K562 (cell line): ENCODE results near the gene RBKS. TPM values are rescaled to one million over a fixed set of nuclear protein-coding genes. Genes with fewer than 3 reads are reported as not detected.

Experiments used
- ATAC-seq: fragments of 200-7000 bp; cut with Tn5 transposase; 3 replicates; pipeline ENCODE4 v1.9.1; 2020; ENCODE audit warnings: moderate library complexity
- BruUV-seq: library from RNA; stranded (reverse); fragments of 400-500 nt; replicated peaks from 2 replicates; lab custom pipeline; 2021; lab: Mats Ljungman, UMichigan
- CTCF ChIA-PET: fragments of 300-600 bp; formaldehyde crosslinking; extraction: SDS; loops from one replicate; lab custom pipeline; 2021; ENCODE audit warnings: low intra/inter-chr PET ratio; lab: Yijun Ruan, JAX
- POLR2A ChIA-PET: fragments of 300-600, 350-650 bp; sonication (Branson Sonifier 250); formaldehyde crosslinking; extraction: SDS; loops from one replicate; lab custom pipeline; 2021; ENCODE audit warnings: antibody characterized with exemption, inconsistent platforms; lab: Yijun Ruan, JAX
- DNase-seq, 4 experiments: peaks; one replicate each; pipeline versions ENCODE4 v3.0.0 to v3.0.0-alpha.2; 2011 to 2018; ENCODE audit warnings: low spot score in 3 of 4, mixed read lengths in 3 of 4; ENCODE audit errors: extremely low read depth in 1 of 4
- FAIRE-seq: peaks from 2 replicates; lab custom pipeline; 2011; peaks lifted over from hg19 to GRCh38; lab: Jason Lieb, UNC
- H2AFZ ChIP-seq: 2 replicates; pipeline ENCODE4 v1.6.0; 2011; ENCODE audit warnings: low read depth, low read length, control low read depth, inconsistent platforms
- H3K27ac ChIP-seq: fragments of 200-600 bp; 3 replicates; pipeline ENCODE4 v1.8.0; 2011; ENCODE audit warnings: low read depth, mild to moderate bottlenecking, control low read depth, inconsistent platforms, low read length, moderate library complexity, mixed read lengths; ENCODE audit errors: extremely low read depth
- H3K27me3 ChIP-seq, 2 experiments: fragments of 300-600 bp in 1 of 2; 2 replicates in 1 of 2; 3 replicates in 1 of 2; pipeline versions ENCODE4 v1.6.0 to v1.8.0; 2011; ENCODE audit warnings: inconsistent platforms in 2 of 2, low read length in 2 of 2, mild to moderate bottlenecking in 1 of 2, mixed read lengths in 1 of 2, moderate library complexity in 1 of 2; ENCODE audit not compliant: control insufficient read depth in 2 of 2, insufficient read depth in 2 of 2
- H3K36me3 ChIP-seq: fragments of 300-600 bp; 3 replicates; pipeline ENCODE4 v1.8.0; 2011; ENCODE audit warnings: mild to moderate bottlenecking, low read length, inconsistent platforms; ENCODE audit not compliant: control insufficient read depth, insufficient read depth
- H3K4me1 ChIP-seq, 2 experiments: fragments of 200-600 bp in 1 of 2; replicated peaks in 1 of 2; 2 replicates in 1 of 2; 3 replicates in 1 of 2; pipeline versions ENCODE4 v1.5.1 to v1.8.0; 2011; ENCODE audit warnings: inconsistent platforms in 2 of 2, low read length in 2 of 2, mild to moderate bottlenecking in 1 of 2, mixed read lengths in 1 of 2, moderate library complexity in 1 of 2; ENCODE audit not compliant: control insufficient read depth in 2 of 2, insufficient read depth in 2 of 2
- H3K4me2 ChIP-seq: 2 replicates; pipeline ENCODE4 v1.6.1; 2011; ENCODE audit warnings: low read length, control low read depth, inconsistent platforms, mixed read lengths; ENCODE audit not compliant: insufficient read depth
- H3K4me3 ChIP-seq: fragments of 200-600 bp; sonication (generic), shearing (Covaris generic); 2 replicates; pipeline ENCODE4 v1.5.1; 2016; ENCODE audit warnings: control low read depth, inconsistent platforms
- H3K79me2 ChIP-seq: fragments of 200-600 bp; 3 replicates; pipeline ENCODE4 v1.8.0; 2011; ENCODE audit warnings: low read length, inconsistent platforms; ENCODE audit not compliant: control insufficient read depth, insufficient read depth
- H3K9ac ChIP-seq, 2 experiments: 2 replicates each; pipeline versions ENCODE4 v1.6.0 to v1.6.1; 2011; ENCODE audit warnings: low read depth in 2 of 2, low read length in 2 of 2, control low read depth in 1 of 2, inconsistent platforms in 1 of 2, mild to moderate bottlenecking in 1 of 2, mixed read lengths in 1 of 2; ENCODE audit not compliant: insufficient read depth in 1 of 2
- H3K9me1 ChIP-seq: one replicate; pipeline ENCODE4 v1.6.0; 2011; ENCODE audit warnings: inconsistent platforms, mild to moderate bottlenecking, low read length, moderate library complexity; ENCODE audit not compliant: control insufficient read depth, insufficient read depth
- H3K9me3 ChIP-seq: replicated peaks from 2 replicates; pipeline ENCODE4 v1.5.1; 2011; ENCODE audit warnings: low read depth, low read length, inconsistent platforms; ENCODE audit not compliant: control insufficient read depth, insufficient read depth
- H4K20me1 ChIP-seq: replicated peaks from 2 replicates; pipeline ENCODE4 v1.6.1; 2011; ENCODE audit warnings: low read length, inconsistent platforms, mixed read lengths; ENCODE audit not compliant: control insufficient read depth, insufficient read depth
- ATF1 ChIP-seq, 2 experiments: fragments of 450-650 bp in 1 of 2; IDR thresholded peaks; 2 replicates each; pipeline ENCODE4 v1.6.1; 2016; ENCODE audit warnings: missing compliant biosample characterization in 1 of 2, missing genetic modification characterization in 1 of 2
- CEBPB ChIP-seq: fragments of 450-650 bp; IDR thresholded peaks from 2 replicates; pipeline ENCODE4 v1.6.1; 2016; ENCODE audit warnings: missing genetic modification characterization, missing compliant biosample characterization
- E2F5 ChIP-seq: sonication (generic); formaldehyde crosslinking; IDR thresholded peaks from 2 replicates; pipeline ENCODE4 v1.8.0; 2022; ENCODE audit warnings: mild to moderate bottlenecking, missing genetic modification reagents
- EP400 ChIP-seq: fragments of 450-650 bp; IDR thresholded peaks from 2 replicates; pipeline ENCODE4 v1.6.1; 2017; ENCODE audit warnings: antibody characterized with exemption, mild to moderate bottlenecking, moderate library complexity
- ETS1 ChIP-seq: conservative IDR thresholded peaks from 2 replicates; pipeline ENCODE4 v1.6.1; 2011; ENCODE audit warnings: low read depth, mild to moderate bottlenecking, low read length; ENCODE audit not compliant: control insufficient read depth
- FIP1L1 ChIP-seq: fragments of 200-400 bp; formaldehyde crosslinking; IDR thresholded peaks from 2 replicates; pipeline ENCODE4 v1.6.1; 2018; ENCODE audit warnings: mild to moderate bottlenecking, low read depth, low read length; ENCODE audit not compliant: poor library complexity, severe bottlenecking
- FOXJ2 ChIP-seq: fragments of 200-800 bp; sonication (Bioruptor generic); IDR thresholded peaks from 2 replicates; pipeline ENCODE4 v1.6.1; 2016; ENCODE audit warnings: missing genetic modification characterization, missing compliant biosample characterization
- KDM2B ChIP-seq: fragments of 250-450 bp; sonication (Bioruptor Pico); IDR thresholded peaks from 2 replicates; pipeline ENCODE4 v1.8.0; 2021; ENCODE audit warnings: mild to moderate bottlenecking, moderate library complexity
- LARP7 ChIP-seq: fragments of 450-650 bp; IDR thresholded peaks from 2 replicates; pipeline ENCODE4 v1.6.1; 2016
- MCM2 ChIP-seq: fragments of 450-650 bp; IDR thresholded peaks from 2 replicates; pipeline ENCODE4 v1.6.1; 2017; ENCODE audit warnings: low read depth, mild to moderate bottlenecking
- MEF2D ChIP-seq: conservative IDR thresholded peaks from 2 replicates; pipeline ENCODE4 v1.6.1; 2016; ENCODE audit warnings: low read depth, missing genetic modification characterization, missing compliant biosample characterization
- NCOR1 ChIP-seq: fragments of 450-650 bp; IDR thresholded peaks from 2 replicates; pipeline ENCODE4 v1.6.1; 2016; ENCODE audit warnings: mild to moderate bottlenecking, moderate library complexity
- NR0B1 ChIP-seq: fragments of 450-650 bp; IDR thresholded peaks from one replicate; pipeline ENCODE4 v1.6.1; 2018; ENCODE audit warnings: mild to moderate bottlenecking, moderate library complexity; ENCODE audit not compliant: partially characterized antibody
- NRF1 ChIP-seq, 2 experiments: fragments of 450-650 bp; IDR thresholded peaks in 1 of 2; conservative IDR thresholded peaks in 1 of 2; 2 replicates each; pipeline ENCODE4 v1.6.1; 2014; ENCODE audit warnings: mild to moderate bottlenecking in 2 of 2
- PRMT5 ChIP-seq: sonication (generic); formaldehyde crosslinking; IDR thresholded peaks from 2 replicates; pipeline ENCODE4 v1.5.0; 2020; ENCODE audit warnings: missing genetic modification reagents
- SIX5 ChIP-seq, 2 experiments: IDR thresholded peaks; 2 replicates each; pipeline ENCODE4 v1.6.1; 2011; ENCODE audit warnings: low read length in 2 of 2, borderline replicate concordance in 1 of 2, low read depth in 1 of 2, mild to moderate bottlenecking in 1 of 2, moderate library complexity in 1 of 2; ENCODE audit not compliant: insufficient read depth in 1 of 2
- ZNF253 ChIP-seq: fragments of 250-450 bp; sonication (Bioruptor Pico); conservative IDR thresholded peaks from 2 replicates; pipeline ENCODE4 v1.6.1; 2021; ENCODE audit warnings: mild to moderate bottlenecking
- WGBS: fragments of 100-300 bp; shearing (Covaris generic); methylation state at CpG from one replicate; pipeline ENCODE4 v1.1.6; 2016; ENCODE audit warnings: low coverage, mixed read lengths; ENCODE audit not compliant: insufficient coverage; ENCODE audit errors: missing lambda C conversion rate; 5-methylcytosine and 5-hydroxymethylcytosine counted together
- in situ Hi-C: fragments of 300-500 bp; cut with MboI; formaldehyde crosslinking; loops from 4 replicates; pipeline ENCODE4 v1.15.0; 2018; ENCODE audit warnings: inconsistent platforms, mixed read lengths
- intact Hi-C: fragments of 100-400 bp; cut with micrococcal nuclease; formaldehyde crosslinking; loops from 2 replicates; pipeline ENCODE4 v1.14.2; 2022
- polyA plus RNA-seq, 8 experiments: library from polyadenylated mRNA; depleted of rRNA in 4 of 8; stranded (reverse) in 5 of 8; unstranded in 3 of 8; fragments of >200 nt; fragmentation: Nextera tagmentation in 2 of 8; fragmentation: Illumina TruSeq in 1 of 8; extraction: Ambion mirVana in 2 of 8; extraction: Trizol in 1 of 8; gene quantifications; 2 replicates each; pipeline versions ENCODE4 v1.2.1 to v1.2.3, GENCODE V29; 2011 to 2014; ENCODE audit warnings: inconsistent platforms in 1 of 8, missing spikeins in 1 of 8
- total RNA-seq, 7 experiments: library from RNA; depleted of rRNA in 6 of 7; stranded (reverse); fragments of >200 nt in 6 of 7; fragmentation: Illumina TruSeq in 2 of 7; extraction: Trizol in 2 of 7; gene quantifications; 2 replicates each; pipeline versions ENCODE4 v1.2.1 to v1.2.3, GENCODE V29; 2011 to 2021; ENCODE audit warnings: low replicate concordance in 1 of 7
- TF ChIP-seq, protein P1 (sequence below): fragments of 450-650 bp; formaldehyde crosslinking; IDR thresholded peaks from 2 replicates; pipeline ENCODE4 v1.4.0; 2022; ENCODE audit warnings: mild to moderate bottlenecking, moderate library complexity

RBKS gene
- total and polyA plus RNA-seq, 9 of the 15 experiments (the other 6 are each of a cell fraction or from before 2014, with no cell fraction given) = 0.06 to 0.39 (median 0.19) TPM

- TF ChIP-seq MEF2D (tag) (no peak), E2F5 (CRISPR knock-in tag) (no peak), PRMT5 (no peak)
Measured at GRCh38 chr2:27747827-27748352, 142.3 kb downstream of the RBKS start (continued).

DNA sequence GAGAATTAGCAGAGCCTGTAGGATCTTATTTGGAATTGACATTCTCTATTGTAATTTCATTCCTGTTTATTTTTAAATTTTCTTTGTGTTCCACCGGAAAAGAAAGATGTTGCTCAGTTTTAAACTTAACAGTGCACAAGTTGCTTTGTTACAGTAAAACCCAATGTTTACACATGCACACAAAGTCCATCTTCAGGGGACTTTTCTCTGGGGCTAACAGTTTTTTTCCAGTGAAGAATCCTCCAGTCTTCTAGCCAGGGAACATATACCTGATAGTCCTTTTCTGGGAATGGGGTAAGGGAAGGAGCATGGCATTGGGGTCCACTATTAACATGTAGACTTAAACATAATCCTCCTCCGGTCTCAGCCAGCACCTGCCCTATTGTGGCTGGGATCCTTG is 143.9 kb downstream of the RBKS start:
- Histone ChIP-seq H3K27me3 (no peaks in the 10 kb centered on the region), H3K9me1 (no peaks in the 10 kb centered on the region), H2AFZ (no peak overlapping the region), H4K20me1 (no peaks in the 10 kb centered on the region), H3K36me3 (no peaks in the 10 kb centered on the region), H3K4me3 (no peak overlapping the region), H3K27ac (no peak overlapping the region), H3K4me2 (no peak overlapping the region), H3K79me2 (no peaks in the 10 kb centered on the region), H3K9me3 (peaks cover 6% of the 10 kb centered on the region), H3K9ac (no peak overlapping the region), H3K4me1 (no peaks in the 10 kb centered on the region)
- in situ Hi-C loops (no loop called here), intact Hi-C loops (no loop called here)
- POLR2A ChIA-PET = no interaction called here
- CTCF ChIA-PET = no interaction called here
- ATAC-seq (no peak), DNase-seq (no peak), FAIRE-seq (peak; percentile 42)
- 3% methylated on average over 2 of the region's 2 CpGs for WGBS
- BruUV-seq = no TSS peak
- no peak for TF ChIP-seq CEBPB (tag)
- no peak for TF ChIP-seq EP400
- no peak for TF ChIP-seq KDM2B
- TF ChIP-seq MCM2 = no peak
- no peak for TF ChIP-seq NRF1 (conservative IDR thresholded peaks at IDR 0.05 in 1 of 2, IDR thresholded peaks at IDR 0.05 in 1 of 2)
- no peak for TF ChIP-seq FIP1L1
- no peak for TF ChIP-seq ETS1
- no peak for TF ChIP-seq FOXJ2 (tag)
- no peak for TF ChIP-seq ATF1 (CRISPR knock-in tag; IDR thresholded peaks at IDR 0.05)
- TF ChIP-seq ATF1 (tag; IDR thresholded peaks at IDR 0.05) = no peak
- no peak for TF ChIP-seq SIX5 (IDR thresholded peaks at IDR 0.05; ENCODE audit: borderline replicate concordance in 1 of 2, insufficient read depth in 1 of 2, low read depth in 1 of 2, low read length in 2 of 2)
- TF ChIP-seq NR0B1 = no peak
- no peak for TF ChIP-seq NCOR1
- no peak for TF ChIP-seq LARP7
- TF ChIP-seq ZNF253 (CRISPR knock-in tag) = no peak
- TF ChIP-seq, protein P1, sequence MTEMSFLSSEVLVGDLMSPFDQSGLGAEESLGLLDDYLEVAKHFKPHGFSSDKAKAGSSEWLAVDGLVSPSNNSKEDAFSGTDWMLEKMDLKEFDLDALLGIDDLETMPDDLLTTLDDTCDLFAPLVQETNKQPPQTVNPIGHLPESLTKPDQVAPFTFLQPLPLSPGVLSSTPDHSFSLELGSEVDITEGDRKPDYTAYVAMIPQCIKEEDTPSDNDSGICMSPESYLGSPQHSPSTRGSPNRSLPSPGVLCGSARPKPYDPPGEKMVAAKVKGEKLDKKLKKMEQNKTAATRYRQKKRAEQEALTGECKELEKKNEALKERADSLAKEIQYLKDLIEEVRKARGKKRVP (CRISPR knock-in tag) = no peak
